Lower leg skin (tissue), 3 donors: ENCODE measurements around the gene AGO4.

ENCODE experiments used
- CTCF ChIP-seq, 3 donors: fragments of 450-650 bp; IDR thresholded peaks; one replicate each; pipeline ENCODE4 v1.5.1; 2016; ENCODE audit warnings: antibody characterized with exemption in 3 of 3, mild to moderate bottlenecking in 3 of 3, moderate library complexity in 2 of 3
- POLR2A ChIP-seq, 2 donors: fragments of 450-650 bp; IDR thresholded peaks; one replicate each; pipeline ENCODE4 v1.6.1; 2016 to 2017; ENCODE audit warnings: antibody characterized with exemption in 2 of 2, mild to moderate bottlenecking in 1 of 2, moderate library complexity in 1 of 2

- no peak for TF ChIP-seq POLR2A (IDR thresholded peaks at IDR 0.05)
- TF ChIP-seq CTCF (IDR thresholded peaks at IDR 0.05) = no peak
Measured at GRCh38 chr1:35844826-35845225, 37.0 kb downstream of the AGO4 start.
